ENCODE data around the gene RBM6. TPM values are rescaled to one million over a fixed set of nuclear protein-coding genes. Genes with fewer than 3 reads are reported as not detected.
A peak's percentile ranks its signal among the peaks of the same experiment; 100 is the strongest.
"Not testable (repeated sequence)": the region's sequence is repeated elsewhere in the genome, so short reads cannot be mapped to it uniquely, and the experiment has no call there.

The RBM6 gene
- total RNA-seq, 4 donors from 2014 or later = 89.7 to 256 (median 152) TPM

DNA sequence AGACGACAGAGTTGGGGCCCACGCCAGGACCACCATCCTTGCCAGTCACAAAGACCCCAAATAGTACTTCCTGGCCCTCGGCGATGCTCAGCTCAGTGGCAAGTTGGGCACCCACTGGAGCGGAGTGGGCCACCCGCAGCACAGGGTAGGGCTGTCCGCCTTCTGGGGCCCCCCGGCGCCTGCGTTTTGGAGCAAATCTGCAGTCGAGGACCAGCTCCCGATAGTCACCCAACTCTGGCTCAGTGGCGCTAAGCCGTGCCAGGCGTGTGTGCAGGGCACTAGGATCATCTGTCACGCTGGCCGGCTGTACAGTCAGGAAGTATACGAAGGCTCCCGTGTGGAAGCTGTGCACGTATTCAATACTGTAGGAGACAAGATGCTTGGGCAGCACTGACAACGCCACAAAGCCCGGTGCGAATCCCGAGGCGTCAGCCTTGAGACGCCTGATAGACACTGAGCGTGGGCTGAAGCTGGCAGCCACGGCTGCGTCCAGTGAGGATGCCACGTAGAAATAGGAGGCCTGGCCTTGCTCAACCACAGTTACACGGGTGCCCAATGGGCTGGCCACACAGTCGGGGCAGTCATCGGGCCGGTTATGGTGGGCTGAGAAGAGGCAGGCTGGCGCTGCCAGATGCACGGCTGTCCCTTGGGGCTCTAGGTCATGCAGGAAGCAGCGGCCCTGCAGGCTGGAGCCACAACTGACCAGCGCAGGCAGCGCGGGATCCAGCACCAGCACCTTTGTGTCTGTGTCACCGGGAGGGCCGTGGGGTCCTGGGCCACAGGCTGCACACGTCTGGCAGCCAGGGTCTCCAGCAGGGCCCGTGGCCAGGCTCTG lies 37.2 kb upstream of the RBM6 start:
- DNase-seq = no peak
- in situ Hi-C loops (cut with MboI; ENCODE audit: low pct_ligation_motif_present in 1 of 4, low pct_unique_long_range_greater_than_20kb in 1 of 4, low sequenced_read_pairs in 3 of 4) = no loop called here
- H3K27me3 ChIP-seq = no peaks in the 10 kb centered on the region
- peaks cover 29 to 73% (median 66%) of the 10 kb centered on the region in 4 donors for H3K4me1 ChIP-seq
- TF ChIP-seq CTCF (IDR thresholded peaks at IDR 0.05) (no peak), POLR2AphosphoS5 (IDR thresholded peaks at IDR 0.05) (no peak), POLR2A (IDR thresholded peaks at IDR 0.05) (no peak)
- H3K27ac ChIP-seq = peak overlapping the region; percentile 83 to 86 (median 85)
- peaks cover 0 to 8% (median 0%) of the 10 kb centered on the region in 4 donors for H3K36me3 ChIP-seq
- intact Hi-C loops (cut with DNase I; ENCODE audit: low total_unique reads) = loop anchor here (10.0 kb wide), 1 partner anchor 198 kb away; no protein-coding TSS in a partner anchor
- peak overlapping the region in 3 of 4 donors; percentile 34 to 50 (median 42) for H3K4me3 ChIP-seq
- 90% methylated on average over 44 of the region's 44 CpGs; no CpG with 5 or more reads in 1 of the 2 donors for WGBS, 2 donors (ENCODE audit: low coverage in 1 of 2)
- no peaks in the 10 kb centered on the region for H3K9me3 ChIP-seq

GRCh38 chr3:49903451-49904424 lies 36.2 kb upstream of the RBM6 start, which contains the start of gene MST1R:
Gene MST1R, minus strand, starts transcription at chr3:49903873. Its CDS starts 264 bp downstream, at chr3:49903609.
- 34% methylated on average over 47 of the region's 65 CpGs; no CpG with 5 or more reads in 1 of the 2 donors for whole genome bisulfite sequencing, 2 donors (ENCODE audit: low coverage in 1 of 2)
- Histone ChIP-seq H3K9me3 (no peaks in the 10 kb centered on the region), H3K27me3 (no peaks in the 10 kb centered on the region), H3K4me3 (peak within 1 kb of the TSS; percentile 17 to 50 (median 38)), H3K36me3 (no peaks in the 10 kb centered on the region), H3K27ac (peak within 1 kb of the TSS; percentile 83 to 86 (median 85)), H3K4me1 (peaks cover 29 to 73% (median 66%) of the 10 kb centered on the region in 4 donors)
- TF ChIP-seq POLR2A (IDR thresholded peaks at IDR 0.05) (peak; percentile 97), CTCF (IDR thresholded peaks at IDR 0.05) (peak in 2 of 5 experiments; percentile 30 to 40), POLR2AphosphoS5 (IDR thresholded peaks at IDR 0.05) (peak; percentile 80 to 97 (median 97)), EP300 (IDR thresholded peaks at IDR 0.05; ENCODE audit: low read depth) (no peak)
- peak; percentile 94 for DNase-seq
- intact Hi-C loops (cut with DNase I; ENCODE audit: low total_unique reads) (loop anchor here (10.0 kb wide), 1 partner anchor 199 kb away; no protein-coding TSS in a partner anchor), in situ Hi-C loops (cut with MboI; ENCODE audit: low pct_ligation_motif_present in 1 of 4, low pct_unique_long_range_greater_than_20kb in 1 of 4, low sequenced_read_pairs in 3 of 4) (no loop called here)

GRCh38 chr3:49904448-49904847 lies 35.5 kb upstream of the RBM6 start:
- H3K27me3 ChIP-seq; H3K36me3 ChIP-seq; H3K9me3 ChIP-seq; DNase-seq; in situ Hi-C loops (cut with MboI; ENCODE audit: low pct_ligation_motif_present in 1 of 4, low pct_unique_long_range_greater_than_20kb in 1 of 4, low sequenced_read_pairs in 3 of 4): not testable (repeated sequence)
- peak overlapping the region; percentile 83 to 86 (median 85) for H3K27ac ChIP-seq
- 97% methylated on average over 13 of the region's 13 CpGs; no CpG with 5 or more reads in 1 of the 2 donors for WGBS, 2 donors (ENCODE audit: low coverage in 1 of 2)
- intact Hi-C loops (cut with DNase I; ENCODE audit: low total_unique reads) = loop anchor here (10.0 kb wide), 1 partner anchor 200 kb away; no protein-coding TSS in a partner anchor
- H3K4me3 ChIP-seq = peak overlapping the region in 1 of 4 donors; percentile 50
- H3K4me1 ChIP-seq = peaks cover 29 to 73% (median 66%) of the 10 kb centered on the region in 4 donors

DNA sequence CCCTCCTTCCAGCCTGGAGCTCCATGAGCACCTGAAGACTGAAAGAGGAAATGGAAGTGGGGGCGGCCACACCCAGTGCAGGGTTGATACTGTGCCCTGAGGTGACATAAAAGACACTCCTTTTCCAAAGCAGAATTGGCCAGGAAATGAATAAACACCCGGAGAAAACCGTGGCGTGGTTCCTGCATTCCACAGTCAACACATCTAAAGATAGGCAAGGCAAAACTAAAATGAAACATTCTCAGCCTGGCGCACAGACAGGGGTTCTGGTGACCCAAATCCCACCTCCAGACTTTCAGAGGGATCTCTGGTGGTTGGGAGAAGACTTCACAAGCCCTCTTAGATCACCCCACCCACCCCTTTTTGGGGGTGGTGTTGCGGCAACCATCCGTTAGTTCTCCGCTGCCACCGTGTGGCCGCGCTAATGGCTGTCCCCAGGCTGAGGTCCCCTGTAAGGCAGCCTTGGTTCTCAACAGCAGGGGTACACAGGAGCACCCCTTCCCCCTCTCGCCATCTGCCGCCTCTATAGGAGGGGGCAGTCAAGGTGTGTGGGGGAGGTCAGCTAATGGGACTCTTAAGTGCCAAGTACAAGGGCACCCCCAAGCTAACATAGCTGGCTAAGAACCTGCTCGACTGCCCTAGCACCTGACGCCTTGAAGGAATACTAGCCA lies 33.7 kb upstream of the RBM6 start:
- no peaks in the 10 kb centered on the region for H3K9me3 ChIP-seq
- WGBS, 2 donors (ENCODE audit: low coverage in 1 of 2) = 14% methylated on average over 14 of the region's 15 CpGs; no CpG with 5 or more reads in 1 of the 2 donors
- peak; percentile 87 for DNase-seq
- H3K4me3 ChIP-seq = peak overlapping the region in 3 of 4 donors; percentile 16 to 39 (median 23)
- intact Hi-C loops (cut with DNase I; ENCODE audit: low total_unique reads) (loop anchor here (10.0 kb wide), 1 partner anchor 201 kb away; no protein-coding TSS in a partner anchor), in situ Hi-C loops (cut with MboI; ENCODE audit: low pct_ligation_motif_present in 1 of 4, low pct_unique_long_range_greater_than_20kb in 1 of 4, low sequenced_read_pairs in 3 of 4) (no loop called here)
- peak; percentile 46 to 89 (median 71) for TF ChIP-seq POLR2AphosphoS5 (IDR thresholded peaks at IDR 0.05)
- TF ChIP-seq EP300 (IDR thresholded peaks at IDR 0.05; ENCODE audit: low read depth) = no peak
- TF ChIP-seq CTCF (IDR thresholded peaks at IDR 0.05) = peak; percentile 61 to 85 (median 67)
- H3K4me1 ChIP-seq = peaks cover 23 to 56% (median 51%) of the 10 kb centered on the region in 4 donors
- no peaks in the 10 kb centered on the region for H3K27me3 ChIP-seq
- peaks cover 0 to 10% (median 0%) of the 10 kb centered on the region in 4 donors for H3K36me3 ChIP-seq
- peak overlapping the region; percentile 83 to 86 (median 85) for H3K27ac ChIP-seq
